GM21515 (cell line): ENCODE results near the gene TIMM10B.

Experiments used
- ATAC-seq: cut with Tn5 transposase; IDR thresholded peaks from one replicate; pipeline ENCODE4 v1.9.1; 2021; ENCODE audit not compliant: unreplicated experiment

Gene TIMM10B

GRCh38 chr11:6481012-6481923 lies at the start of gene TIMM10B, which contains the start of gene ARFIP2:
TIMM10B (plus strand) TSS chr11:6481501; CDS start chr11:6481517, 16 bp downstream.
ARFIP2 (minus strand) TSS chr11:6481331; CDS start chr11:6480421, 910 bp downstream.
- ATAC-seq: peak; percentile 99

- no peak for ATAC-seq
Observed at GRCh38 chr11:6431861-6432260, 49.4 kb upstream of the TIMM10B start.

- no peak for ATAC-seq
Observed at GRCh38 chr11:6433998-6434660, 47.2 kb upstream of the TIMM10B start.

GRCh38 chr11:6437423-6437822 lies 43.9 kb upstream of the TIMM10B start:
- ATAC-seq: no peak

- ATAC-seq: no peak
Observed at GRCh38 chr11:6437993-6438392, 43.3 kb upstream of the TIMM10B start.

- ATAC-seq: no peak
Observed at GRCh38 chr11:6438979-6439571, 42.2 kb upstream of the TIMM10B start.

- ATAC-seq: no peak
Observed at GRCh38 chr11:6440906-6441358, 40.4 kb upstream of the TIMM10B start, which contains the start of gene HPX. HPX (minus strand) TSS chr11:6440987; CDS start chr11:6440963, 24 bp downstream.

- no peak for ATAC-seq
Observed at GRCh38 chr11:6442441-6442840, 38.9 kb upstream of the TIMM10B start.

GRCh38 chr11:6443269-6444003 lies 37.9 kb upstream of the TIMM10B start:
- ATAC-seq: peak; percentile 90

- ATAC-seq: no peak
Observed at GRCh38 chr11:6448574-6448973, 32.7 kb upstream of the TIMM10B start.

GRCh38 chr11:6452219-6452618 lies 29.1 kb upstream of the TIMM10B start:
- no peak for ATAC-seq

GRCh38 chr11:6453152-6453551 lies 28.1 kb upstream of the TIMM10B start:
- ATAC-seq: no peak

GRCh38 chr11:6455070-6455469 lies 26.2 kb upstream of the TIMM10B start:
- ATAC-seq: no peak

- ATAC-seq: no peak
Observed at GRCh38 chr11:6456361-6457073, 24.8 kb upstream of the TIMM10B start.

- ATAC-seq: no peak
Observed at GRCh38 chr11:6457581-6458320, 23.6 kb upstream of the TIMM10B start.

- ATAC-seq: no peak
Observed at GRCh38 chr11:6458352-6459098, 22.8 kb upstream of the TIMM10B start.

- ATAC-seq: no peak
Observed at GRCh38 chr11:6459099-6459450, 22.2 kb upstream of the TIMM10B start.

- ATAC-seq: peak; percentile 70
Observed at GRCh38 chr11:6468712-6469495, 12.4 kb upstream of the TIMM10B start.
